Measurements from ENCODE around the gene PSEN2. TPM values are rescaled to one million over a fixed set of nuclear protein-coding genes. Genes with fewer than 3 reads are reported as not detected.

PSEN2 gene
- total RNA-seq, 1 donor from 2014 or later, result 12.4 TPM

DNA sequence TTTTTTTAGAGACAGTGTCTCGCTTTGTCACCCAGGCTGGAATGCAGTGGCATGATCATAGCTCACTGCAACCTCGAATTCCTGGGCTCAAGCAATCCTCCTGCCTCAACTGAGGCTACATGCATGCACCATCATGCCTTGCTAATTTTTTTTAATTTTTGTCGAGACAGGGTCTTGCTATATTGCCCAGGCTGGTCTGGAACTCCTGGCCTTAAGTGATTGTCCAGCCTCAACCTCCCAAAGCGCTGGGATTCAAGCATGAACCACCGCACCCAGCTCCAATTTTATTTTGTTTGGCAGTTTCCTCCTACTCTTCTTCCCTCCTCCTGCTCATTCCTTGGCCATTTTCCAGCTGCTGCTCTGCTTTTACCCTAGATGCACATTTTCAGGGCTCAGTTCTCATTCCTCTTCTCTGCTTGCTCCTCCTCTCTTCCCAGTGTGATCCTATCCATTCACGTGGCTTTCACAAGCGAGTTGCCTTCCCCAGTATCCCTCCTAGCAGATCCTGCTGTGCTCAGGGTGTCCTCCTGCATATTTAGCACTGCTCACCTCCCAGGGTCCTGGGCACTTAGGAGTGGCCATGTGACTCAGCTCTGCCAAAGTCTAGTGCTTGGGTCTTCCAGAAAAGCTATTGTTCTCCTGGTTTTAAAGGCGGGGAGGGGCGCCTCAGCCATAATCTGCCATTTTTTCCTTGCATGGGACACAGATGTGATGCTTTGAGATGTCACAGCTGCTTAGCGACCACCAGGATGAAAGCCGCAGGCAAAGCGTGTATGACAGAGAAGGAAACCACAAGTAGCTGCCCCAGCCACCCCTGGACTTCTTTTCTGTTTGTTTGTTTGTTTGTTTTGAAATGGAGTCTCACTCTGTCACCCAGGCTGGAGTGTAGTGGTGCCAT is 33.7 kb downstream of the PSEN2 start:
- DNase-seq (ENCODE audit: low spot score in 2 of 2, unreplicated experiment in 2 of 2), result no peak
- no peak for TF ChIP-seq CTCF (IDR thresholded peaks at IDR 0.05; ENCODE audit: unreplicated experiment)
- H3K36me3 Mint-ChIP-seq, result peaks cover 4% of the 10 kb centered on the region

GRCh38 chr1:226904772-226905171 is 34.4 kb downstream of the PSEN2 start:
- Mint-ChIP-seq H3K9me3 (no peaks in the 10 kb centered on the region), H3K4me3 (no peak overlapping the region), H3K27ac (no peak overlapping the region), H3K4me1 (peaks cover 11% of the 10 kb centered on the region), H3K27me3 (ENCODE audit: low read depth) (no peaks in the 10 kb centered on the region), H3K36me3 (peaks cover 4% of the 10 kb centered on the region)
- no peak for DNase-seq (ENCODE audit: low spot score in 2 of 2, unreplicated experiment in 2 of 2)
- TF ChIP-seq CTCF (IDR thresholded peaks at IDR 0.05; ENCODE audit: unreplicated experiment), result no peak

More for the DNA sequence above, 33.7 kb downstream of the PSEN2 start:
- no peaks in the 10 kb centered on the region for H3K27me3 Mint-ChIP-seq (ENCODE audit: low read depth)
- H3K27ac Mint-ChIP-seq, result peak overlapping the region; percentile 17
- no peak overlapping the region for H3K4me3 Mint-ChIP-seq
- H3K9me3 Mint-ChIP-seq, result no peaks in the 10 kb centered on the region
- H3K4me1 Mint-ChIP-seq, result peaks cover 11% of the 10 kb centered on the region

GRCh38 chr1:226908419-226908818 is 38.0 kb downstream of the PSEN2 start:
- Mint-ChIP-seq H3K27ac (no peak overlapping the region), H3K4me3 (no peak overlapping the region), H3K9me3 (no peaks in the 10 kb centered on the region), H3K4me1 (peaks cover 7% of the 10 kb centered on the region), H3K27me3 (ENCODE audit: low read depth) (no peaks in the 10 kb centered on the region), H3K36me3 (no peaks in the 10 kb centered on the region)
- TF ChIP-seq CTCF (IDR thresholded peaks at IDR 0.05; ENCODE audit: unreplicated experiment), result no peak
- no peak for DNase-seq (ENCODE audit: low spot score in 2 of 2, unreplicated experiment in 2 of 2)

DNA sequence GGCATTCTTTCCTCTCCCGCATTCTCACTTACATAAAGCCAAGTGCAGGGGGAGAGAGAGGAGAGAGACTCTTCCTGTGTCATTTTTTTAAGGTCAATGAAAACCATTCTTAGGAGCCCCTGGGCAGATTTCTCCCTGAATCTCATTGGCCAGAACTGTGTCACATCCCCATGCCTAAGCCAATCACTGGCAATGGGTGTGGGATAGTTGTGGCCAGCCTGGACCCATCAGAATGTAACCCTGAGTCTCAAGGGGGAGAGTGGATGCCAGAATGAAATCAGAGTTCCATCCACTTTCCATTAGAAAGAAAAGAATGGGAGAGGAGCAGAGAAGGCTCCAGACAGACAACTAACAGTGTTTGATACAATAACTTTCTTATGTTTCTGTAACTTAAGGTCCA is 38.5 kb downstream of the PSEN2 start:
- Mint-ChIP-seq H3K27ac (no peak overlapping the region), H3K36me3 (no peaks in the 10 kb centered on the region), H3K9me3 (no peaks in the 10 kb centered on the region), H3K27me3 (ENCODE audit: low read depth) (no peaks in the 10 kb centered on the region), H3K4me1 (peaks cover 5% of the 10 kb centered on the region), H3K4me3 (no peak overlapping the region)
- TF ChIP-seq CTCF (IDR thresholded peaks at IDR 0.05; ENCODE audit: unreplicated experiment), result no peak
- DNase-seq (ENCODE audit: low spot score in 2 of 2, unreplicated experiment in 2 of 2), result no peak

DNA sequence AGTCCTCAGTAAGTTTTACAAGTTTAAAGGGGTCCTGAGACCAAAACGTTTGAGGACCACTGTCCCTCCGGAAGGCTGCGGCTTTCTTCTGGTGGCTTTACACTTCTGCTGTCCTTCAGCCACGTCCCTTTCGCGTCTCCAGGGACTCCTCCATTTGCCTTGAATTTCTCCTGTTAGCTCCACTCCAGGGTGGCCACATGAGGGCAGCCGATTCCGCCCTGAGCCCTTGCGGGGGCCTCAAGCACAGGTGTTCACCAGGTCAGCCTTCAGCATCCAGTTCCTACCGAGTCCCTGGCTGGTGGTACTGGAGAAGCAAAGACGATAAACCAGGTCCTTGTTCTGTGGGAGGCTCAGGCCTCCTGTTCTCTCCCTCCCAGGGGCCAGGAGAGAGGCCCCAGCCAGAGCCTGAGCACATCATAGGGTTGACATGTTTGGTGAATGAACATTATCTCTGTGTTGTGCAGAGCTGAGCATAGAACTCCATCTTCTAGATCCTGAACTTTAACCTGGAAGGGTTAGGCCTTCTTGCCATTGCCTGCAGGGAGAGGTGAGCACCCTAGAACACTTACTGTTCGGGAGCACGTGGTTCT is 42.3 kb downstream of the PSEN2 start:
- no peak for TF ChIP-seq CTCF (IDR thresholded peaks at IDR 0.05; ENCODE audit: unreplicated experiment)
- peak in 1 of 2 experiments; percentile 57 for DNase-seq (ENCODE audit: low spot score in 2 of 2, unreplicated experiment in 2 of 2)
- Mint-ChIP-seq H3K4me1 (no peaks in the 10 kb centered on the region), H3K27me3 (ENCODE audit: low read depth) (no peaks in the 10 kb centered on the region), H3K9me3 (no peaks in the 10 kb centered on the region), H3K27ac (no peak overlapping the region), H3K4me3 (no peak overlapping the region), H3K36me3 (no peaks in the 10 kb centered on the region)

Data from mesothelial cell of epicardium (in vitro differentiated cells).